Kidney (tissue), 14 donors: Measurements from ENCODE around the gene SDK1. TPM values are rescaled to one million over a fixed set of nuclear protein-coding genes. Genes with fewer than 3 reads are reported as not detected.

Experiments
- DNase-seq, 5 donors: peaks; one replicate each; pipeline ENCODE4 v3.0.0-alpha.2; 2013 to 2020
- FAIRE-seq: peaks from 2 replicates; lab custom pipeline; 2012; peaks lifted over from hg19 to GRCh38; lab: Jason Lieb, UNC
- H3K27ac ChIP-seq, 2 donors: one replicate each; pipeline ENCODE4 v1.7.0; 2013; ENCODE audit warnings: low read depth in 2 of 2, low read length in 2 of 2, inconsistent platforms in 1 of 2
- H3K27me3 ChIP-seq: one replicate; pipeline ENCODE4 v1.7.1; 2013; ENCODE audit warnings: low read length, inconsistent platforms; ENCODE audit not compliant: control insufficient read depth, insufficient read depth
- H3K36me3 ChIP-seq, 3 donors: one replicate each; pipeline versions ENCODE4 v1.7.0 to v1.7.1; 2013; ENCODE audit warnings: low read length in 3 of 3, control low read depth in 1 of 3, inconsistent platforms in 1 of 3; ENCODE audit not compliant: insufficient read depth in 3 of 3, control insufficient read depth in 2 of 3
- H3K4me1 ChIP-seq, 3 donors: one replicate each; pipeline versions ENCODE4 v1.7.0 to v1.7.1; 2013; ENCODE audit warnings: low read length in 3 of 3, inconsistent platforms in 1 of 3, low read depth in 1 of 3; ENCODE audit not compliant: control insufficient read depth in 2 of 3, insufficient read depth in 2 of 3
- H3K4me3 ChIP-seq, 3 donors: one replicate each; pipeline versions ENCODE4 v1.7.0 to v1.8.1; 2013; ENCODE audit warnings: low read length in 3 of 3, control low read depth in 1 of 3, inconsistent platforms in 1 of 3
- H3K9ac ChIP-seq, 3 donors: one replicate each; pipeline versions ENCODE4 v1.7.0 to v1.7.1; 2013; ENCODE audit warnings: low read length in 3 of 3, control low read depth in 1 of 3, inconsistent platforms in 1 of 3
- H3K9me3 ChIP-seq, 3 donors: one replicate each; pipeline versions ENCODE4 v1.7.0 to v1.7.1; 2013; ENCODE audit warnings: low read length in 3 of 3, control low read depth in 1 of 3, inconsistent platforms in 1 of 3; ENCODE audit not compliant: control insufficient read depth in 2 of 3, insufficient read depth in 1 of 3
- intact Hi-C: fragments of 100-400 bp; cut with DNase I; formaldehyde crosslinking; loops from one replicate; pipeline ENCODE4 v1.11.1; 2022
- polyA plus RNA-seq: library from polyadenylated mRNA; stranded (reverse); fragments of 350-450 nt; fragmentation: Illumina TruSeq; extraction: RNeasy Lipid Tissue Mini Kit (QIAGEN cat#74804); gene quantifications from one replicate; pipeline ENCODE4 v1.2.3, GENCODE V29; 2014; ENCODE audit warnings: low read depth, low replicate concordance; ENCODE audit not compliant: insufficient read depth
- total RNA-seq: library from RNA; stranded (reverse); fragmentation: NEBNext Ultra II Directional; extraction: Animal tissue kit (Norgen Biotek cat#: 25700); gene quantifications from one replicate; pipeline ENCODE4 v1.2.1, GENCODE V29; 2021
- TF ChIP-seq, protein P1 (sequence below): IDR thresholded peaks from 3 replicates; pipeline ENCODE4 v1.5.1; 2012; ENCODE audit warnings: mild to moderate bottlenecking, moderate library complexity, borderline replicate concordance; ENCODE audit not compliant: insufficient read depth; ENCODE audit errors: extremely low read depth
- donor health status: control.
- donor health status: control.
- donor health status: control.
- donor health status: control.
- donor health status: control.
- donor health status: DM: yes; HTN: yes; CAD: no.
- donor health status: Normal renal cell carcinoma (clear cell type).

The SDK1 gene
- total and polyA plus RNA-seq, 2 donors from 2014 or later, result 2.0 to 38.3 TPM

DNA sequence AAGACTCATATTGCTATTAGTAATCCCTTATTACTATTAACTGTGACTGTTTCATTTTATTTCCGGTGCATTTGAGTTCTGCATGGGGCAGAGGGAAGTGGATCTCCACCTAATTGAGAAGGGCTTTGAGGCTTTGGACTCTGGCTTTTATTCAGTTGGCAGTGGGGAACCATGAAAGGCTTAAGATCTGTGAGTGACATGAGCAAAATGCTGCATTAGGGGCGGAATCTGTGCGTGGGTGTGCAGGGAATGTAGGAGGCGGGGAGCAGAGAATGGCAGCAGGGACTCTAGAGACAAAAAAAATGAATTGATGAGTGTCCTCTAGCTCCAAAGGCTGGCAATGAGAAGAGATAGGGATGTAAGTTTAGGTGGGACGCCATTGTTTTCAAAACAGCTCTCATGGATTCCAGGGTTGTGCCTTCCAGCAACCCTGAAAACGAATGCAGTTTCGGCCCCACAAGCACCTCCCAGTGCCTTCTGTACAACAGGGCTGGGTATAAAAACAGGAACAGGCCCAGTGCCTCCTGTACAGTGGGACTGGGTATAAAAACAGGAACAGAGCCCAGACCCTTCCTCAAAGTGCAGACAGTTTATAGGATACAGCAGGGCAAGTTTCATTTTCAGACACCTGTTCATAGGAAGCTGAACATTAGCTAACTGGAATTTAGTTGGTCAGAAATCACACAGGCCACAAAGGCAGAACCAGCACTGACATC is 717.7 kb downstream of the SDK1 start:
- no peak for DNase-seq
- Histone ChIP-seq H3K4me1 (peaks cover 0 to 4% (median 0%) of the 10 kb centered on the region in 3 donors), H3K27me3 (no peaks in the 10 kb centered on the region), H3K9me3 (no peaks in the 10 kb centered on the region), H3K9ac (no peak overlapping the region), H3K4me3 (no peak overlapping the region), H3K36me3 (no peaks in the 10 kb centered on the region), H3K27ac (no peak overlapping the region)
- FAIRE-seq, result no peak
- intact Hi-C loops, result no loop called here
- TF ChIP-seq, protein P1, sequence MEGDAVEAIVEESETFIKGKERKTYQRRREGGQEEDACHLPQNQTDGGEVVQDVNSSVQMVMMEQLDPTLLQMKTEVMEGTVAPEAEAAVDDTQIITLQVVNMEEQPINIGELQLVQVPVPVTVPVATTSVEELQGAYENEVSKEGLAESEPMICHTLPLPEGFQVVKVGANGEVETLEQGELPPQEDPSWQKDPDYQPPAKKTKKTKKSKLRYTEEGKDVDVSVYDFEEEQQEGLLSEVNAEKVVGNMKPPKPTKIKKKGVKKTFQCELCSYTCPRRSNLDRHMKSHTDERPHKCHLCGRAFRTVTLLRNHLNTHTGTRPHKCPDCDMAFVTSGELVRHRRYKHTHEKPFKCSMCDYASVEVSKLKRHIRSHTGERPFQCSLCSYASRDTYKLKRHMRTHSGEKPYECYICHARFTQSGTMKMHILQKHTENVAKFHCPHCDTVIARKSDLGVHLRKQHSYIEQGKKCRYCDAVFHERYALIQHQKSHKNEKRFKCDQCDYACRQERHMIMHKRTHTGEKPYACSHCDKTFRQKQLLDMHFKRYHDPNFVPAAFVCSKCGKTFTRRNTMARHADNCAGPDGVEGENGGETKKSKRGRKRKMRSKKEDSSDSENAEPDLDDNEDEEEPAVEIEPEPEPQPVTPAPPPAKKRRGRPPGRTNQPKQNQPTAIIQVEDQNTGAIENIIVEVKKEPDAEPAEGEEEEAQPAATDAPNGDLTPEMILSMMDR, result no peak

DNA sequence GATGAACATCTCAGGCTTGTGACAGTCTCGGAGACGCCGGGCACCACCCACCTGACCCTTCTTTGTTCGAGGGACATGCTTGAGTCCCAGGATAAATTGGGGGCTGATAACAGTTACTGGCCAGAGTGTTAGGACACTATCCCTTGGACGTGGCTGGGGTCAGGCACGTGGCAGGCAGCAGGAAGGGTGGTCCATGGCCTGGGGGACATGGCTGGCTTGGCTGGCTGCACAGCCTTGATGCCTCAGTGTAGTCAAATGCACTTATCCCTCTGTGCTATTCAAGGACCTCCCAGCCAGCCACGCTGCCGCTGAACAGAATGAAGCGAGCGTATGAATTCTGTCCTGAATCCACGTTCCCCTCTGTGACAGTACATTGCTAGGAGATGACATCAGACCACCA is 719.0 kb downstream of the SDK1 start:
- intact Hi-C loops, result no loop called here
- DNase-seq (no peak), FAIRE-seq (no peak)
- H3K36me3 ChIP-seq, result no peaks in the 10 kb centered on the region
- no peak overlapping the region for H3K27ac ChIP-seq
- no peaks in the 10 kb centered on the region for H3K9me3 ChIP-seq
- TF ChIP-seq, protein P1, result no peak
- no peaks in the 10 kb centered on the region for H3K4me1 ChIP-seq
- H3K4me3 ChIP-seq, result no peak overlapping the region
- H3K27me3 ChIP-seq, result no peaks in the 10 kb centered on the region
- no peak overlapping the region for H3K9ac ChIP-seq

DNA sequence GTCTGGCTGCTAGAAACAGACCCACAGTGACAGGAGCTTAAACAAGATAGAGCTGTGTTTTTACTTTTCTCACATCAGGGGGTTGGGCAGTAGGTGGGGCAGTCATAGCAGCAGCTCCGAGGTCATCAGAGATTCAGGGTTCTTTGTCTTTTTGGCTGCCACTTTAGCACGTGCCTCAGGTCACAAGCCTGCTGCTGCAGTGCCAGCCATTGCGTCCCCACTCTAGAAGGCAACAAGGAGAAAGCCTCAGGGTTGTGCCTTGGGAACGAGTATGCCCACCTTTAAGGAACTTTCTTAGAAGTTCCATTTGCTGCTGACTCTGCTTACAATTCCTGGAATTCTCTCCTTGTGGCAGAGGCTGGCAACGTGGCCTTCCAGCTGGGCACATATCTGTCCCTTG is 720.4 kb downstream of the SDK1 start:
- H3K27ac ChIP-seq, result no peak overlapping the region

More for the DNA sequence above, 720.4 kb downstream of the SDK1 start:
- FAIRE-seq (no peak), DNase-seq (no peak)
- H3K36me3 ChIP-seq, result no peaks in the 10 kb centered on the region
- TF ChIP-seq, protein P1, result no peak
- no peaks in the 10 kb centered on the region for H3K9me3 ChIP-seq
- no peaks in the 10 kb centered on the region for H3K27me3 ChIP-seq
- intact Hi-C loops, result no loop called here
- H3K9ac ChIP-seq, result no peak overlapping the region
- H3K4me3 ChIP-seq, result no peak overlapping the region
- H3K4me1 ChIP-seq, result no peaks in the 10 kb centered on the region
